Measurements from ENCODE around the gene SLC52A1.

DNA sequence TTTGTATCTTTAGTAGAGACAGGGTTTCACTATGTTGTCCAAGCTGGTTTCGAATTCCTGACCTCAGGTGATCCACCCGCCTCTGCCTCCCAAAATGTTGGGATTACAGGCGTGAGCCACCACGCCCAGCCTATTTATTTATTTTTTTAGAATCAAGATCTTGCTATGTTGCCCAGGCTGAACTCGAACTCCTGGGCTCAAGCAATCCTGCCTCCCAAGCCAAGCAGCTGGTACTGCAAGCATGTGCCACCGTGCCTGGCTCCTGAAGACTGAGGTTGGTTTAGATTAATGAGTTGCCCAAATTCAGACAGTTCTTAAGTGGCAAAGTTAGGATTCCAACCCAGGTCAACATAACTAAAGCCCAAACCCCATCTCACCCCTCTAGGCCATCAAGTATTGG lies 7.9 kb downstream of the SLC52A1 start:
- TF ChIP-seq, protein P1, sequence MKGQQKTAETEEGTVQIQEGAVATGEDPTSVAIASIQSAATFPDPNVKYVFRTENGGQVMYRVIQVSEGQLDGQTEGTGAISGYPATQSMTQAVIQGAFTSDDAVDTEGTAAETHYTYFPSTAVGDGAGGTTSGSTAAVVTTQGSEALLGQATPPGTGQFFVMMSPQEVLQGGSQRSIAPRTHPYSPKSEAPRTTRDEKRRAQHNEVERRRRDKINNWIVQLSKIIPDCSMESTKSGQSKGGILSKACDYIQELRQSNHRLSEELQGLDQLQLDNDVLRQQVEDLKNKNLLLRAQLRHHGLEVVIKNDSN (CRISPR knock-in tag; IDR thresholded peaks at IDR 0.05), result no peak
- TF ChIP-seq ZNF263 (CRISPR knock-in tag; IDR thresholded peaks at IDR 0.05; ENCODE audit: low read depth), result no peak
- TF ChIP-seq CTCF (IDR thresholded peaks at IDR 0.05), result no peak
- TF ChIP-seq ZNF425 (CRISPR knock-in tag; conservative IDR thresholded peaks at IDR 0.05), result no peak

Data from WTC11 (cell line).